Tibial nerve (tissue), 4 donors: Measurements from ENCODE around the gene BFSP1. TPM values are rescaled to one million over a fixed set of nuclear protein-coding genes. Genes with fewer than 3 reads are reported as not detected.
A peak's percentile ranks its signal among the peaks of the same experiment; 100 is the strongest.

Source experiments
- DNase-seq, 2 donors: peaks; one replicate each; pipeline ENCODE4 v3.0.0-alpha.2; 2019; ENCODE audit warnings: low spot score in 2 of 2
- H3K27ac ChIP-seq, 4 donors: fragments of 200-600 bp; sonication (generic) in 3 of 4; one replicate each; pipeline ENCODE4 v1.5.1; 2017 to 2019; ENCODE audit warnings: mild to moderate bottlenecking in 1 of 4
- H3K27me3 ChIP-seq, 2 donors: fragments of 200-600 bp; sonication (generic) in 1 of 2; one replicate each; pipeline versions ENCODE4 v1.5.1 to v1.6.0; 2017 to 2019
- H3K36me3 ChIP-seq, 3 donors: fragments of 200-600 bp; sonication (generic); one replicate each; pipeline ENCODE4 v1.5.1; 2018 to 2019
- H3K4me1 ChIP-seq, 4 donors: fragments of 200-600 bp; sonication (generic) in 3 of 4; one replicate each; pipeline ENCODE4 v1.5.1; 2017 to 2019
- H3K4me3 ChIP-seq, 4 donors: fragments of 200-600 bp; sonication (generic) in 3 of 4; one replicate each; pipeline ENCODE4 v1.5.1; 2017 to 2019; ENCODE audit warnings: mild to moderate bottlenecking in 1 of 4, moderate library complexity in 1 of 4
- H3K9me3 ChIP-seq, 4 donors: fragments of 200-600 bp; sonication (generic) in 3 of 4; one replicate each; pipeline ENCODE4 v1.5.1; 2017 to 2019
- CTCF ChIP-seq, 5 experiments: fragments of 200-600 bp in 3 of 5; fragments of 450-650 bp in 2 of 5; sonication (generic) in 3 of 5; IDR thresholded peaks; one replicate each; pipeline ENCODE4 v1.5.1; 2016 to 2019; ENCODE audit warnings: antibody characterized with exemption in 5 of 5, mild to moderate bottlenecking in 3 of 5, moderate library complexity in 2 of 5
- EP300 ChIP-seq, 2 donors: sonication (generic); formaldehyde crosslinking; IDR thresholded peaks; one replicate each; pipeline ENCODE4 v1.6.1; 2017; ENCODE audit warnings: antibody characterized with exemption in 2 of 2, mild to moderate bottlenecking in 1 of 2
- POLR2A ChIP-seq, 2 donors: fragments of 450-650 bp; IDR thresholded peaks; one replicate each; pipeline ENCODE4 v1.6.1; 2017; ENCODE audit warnings: antibody characterized with exemption in 2 of 2, mild to moderate bottlenecking in 2 of 2, moderate library complexity in 2 of 2
- WGBS, 2 donors: methylation state at CpG; one replicate each; pipeline ENCODE4 v1.1.5; 2018; 5-methylcytosine and 5-hydroxymethylcytosine counted together
- total RNA-seq, 4 donors: library from RNA; depleted of rRNA; stranded (reverse); fragments of >200 nt; gene quantifications; one replicate each; pipeline ENCODE4 v1.1.0, GENCODE V29; 2016

Gene BFSP1
- total RNA-seq, 4 donors from 2014 or later: 0.39 to 5.9 (median 0.63) TPM; not detected in 1

GRCh38 chr20:17549131-17549530 lies 18.0 kb upstream of the BFSP1 start:
- DNase-seq: no peak
- no peaks in the 10 kb centered on the region for H3K9me3 ChIP-seq
- H3K36me3 ChIP-seq: no peaks in the 10 kb centered on the region
- 69 to 78% methylated on average over 4 of the region's 4 CpGs for WGBS, 2 donors
- no peaks in the 10 kb centered on the region for H3K27me3 ChIP-seq
- H3K27ac ChIP-seq: no peak overlapping the region
- TF ChIP-seq CTCF (IDR thresholded peaks at IDR 0.05) (no peak), POLR2A (IDR thresholded peaks at IDR 0.05) (no peak), EP300 (IDR thresholded peaks at IDR 0.05) (no peak)
- H3K4me3 ChIP-seq: no peak overlapping the region
- H3K4me1 ChIP-seq: peaks cover 0 to 7% (median under 1%) of the 10 kb centered on the region in 4 donors

- 73 to 76% methylated on average over 4 of the region's 4 CpGs for WGBS, 2 donors
- TF ChIP-seq CTCF (IDR thresholded peaks at IDR 0.05): no peak
- TF ChIP-seq EP300 (IDR thresholded peaks at IDR 0.05): no peak
- TF ChIP-seq POLR2A (IDR thresholded peaks at IDR 0.05): no peak
- H3K4me1 ChIP-seq: peaks cover 0 to 34% (median 14%) of the 10 kb centered on the region in 4 donors
Measured at GRCh38 chr20:17545127-17545526, 13.9 kb upstream of the BFSP1 start.

GRCh38 chr20:17543531-17544131 lies 12.5 kb upstream of the BFSP1 start:
- Histone ChIP-seq H3K36me3 (no peaks in the 10 kb centered on the region), H3K4me3 (no peak overlapping the region), H3K9me3 (no peaks in the 10 kb centered on the region), H3K4me1 (peaks cover 0 to 34% (median 14%) of the 10 kb centered on the region in 4 donors), H3K27ac (peak overlapping the region; percentile 5 to 84 (median 65)), H3K27me3 (peaks cover 0 to 7% of the 10 kb centered on the region in 2 donors)
- 21% methylated on average over 5 of the region's 5 CpGs for WGBS, 2 donors
- DNase-seq: no peak
- TF ChIP-seq POLR2A (IDR thresholded peaks at IDR 0.05): no peak

More at GRCh38 chr20:17545127-17545526, 13.9 kb upstream of the BFSP1 start:
- DNase-seq: no peak
- H3K27ac ChIP-seq: no peak overlapping the region
- no peak overlapping the region for H3K4me3 ChIP-seq
- H3K9me3 ChIP-seq: no peaks in the 10 kb centered on the region
- H3K27me3 ChIP-seq: no peaks in the 10 kb centered on the region
- no peaks in the 10 kb centered on the region for H3K36me3 ChIP-seq

GRCh38 chr20:17542993-17543412 lies 11.8 kb upstream of the BFSP1 start:
- 16 to 18% methylated on average over 4 of the region's 4 CpGs for WGBS, 2 donors
- Histone ChIP-seq H3K4me3 (no peak overlapping the region), H3K9me3 (no peaks in the 10 kb centered on the region), H3K4me1 (peaks cover 0 to 34% (median 14%) of the 10 kb centered on the region in 4 donors), H3K27me3 (peaks cover 0 to 10% of the 10 kb centered on the region in 2 donors), H3K36me3 (no peaks in the 10 kb centered on the region), H3K27ac (peak overlapping the region in 3 of 4 donors; percentile 51 to 84 (median 79))
- no peak for DNase-seq
- TF ChIP-seq EP300 (IDR thresholded peaks at IDR 0.05) (peak in 1 of 2 donors; percentile 71), CTCF (IDR thresholded peaks at IDR 0.05) (no peak)

GRCh38 chr20:17542481-17542880 lies 11.3 kb upstream of the BFSP1 start:
- Histone ChIP-seq H3K36me3 (no peaks in the 10 kb centered on the region), H3K27ac (peak overlapping the region in 3 of 4 donors; percentile 51 to 84 (median 79)), H3K27me3 (peaks cover 0 to 10% of the 10 kb centered on the region in 2 donors), H3K4me3 (no peak overlapping the region), H3K9me3 (no peaks in the 10 kb centered on the region), H3K4me1 (peaks cover 0 to 34% (median 14%) of the 10 kb centered on the region in 4 donors)
- DNase-seq: no peak
- TF ChIP-seq CTCF (IDR thresholded peaks at IDR 0.05) (no peak), POLR2A (IDR thresholded peaks at IDR 0.05) (no peak), EP300 (IDR thresholded peaks at IDR 0.05) (no peak)
- WGBS, 2 donors: 56 to 73% methylated on average over 1 of the region's 1 CpG
